Omental fat pad (tissue), 4 donors: ENCODE results near the gene PTH2R. TPM values are rescaled to one million over a fixed set of nuclear protein-coding genes. Genes with fewer than 3 reads are reported as not detected.

ENCODE experiments used
- ATAC-seq: fragments of 150-250 bp; one replicate; pipeline ENCODE4 v1.9.1; 2016; ENCODE audit warnings: mild to moderate bottlenecking, moderate library complexity; ENCODE audit not compliant: low FRiP score
- DNase-seq: peaks from one replicate; pipeline ENCODE4 v3.0.0-alpha.2; 2019; ENCODE audit warnings: low spot score
- CTCF ChIP-seq, 3 donors: fragments of 450-650 bp; IDR thresholded peaks; one replicate each; pipeline ENCODE4 v1.5.1; 2016 to 2017; ENCODE audit warnings: antibody characterized with exemption in 3 of 3, mild to moderate bottlenecking in 3 of 3, moderate library complexity in 2 of 3
- total RNA-seq, 4 donors: library from RNA; depleted of rRNA; stranded (reverse); fragments of >200 nt; gene quantifications; one replicate each; pipeline ENCODE4 v1.1.0, GENCODE V29; 2016

PTH2R gene
- total RNA-seq, 4 donors from 2014 or later: 0.28 TPM; not detected in 3

DNA sequence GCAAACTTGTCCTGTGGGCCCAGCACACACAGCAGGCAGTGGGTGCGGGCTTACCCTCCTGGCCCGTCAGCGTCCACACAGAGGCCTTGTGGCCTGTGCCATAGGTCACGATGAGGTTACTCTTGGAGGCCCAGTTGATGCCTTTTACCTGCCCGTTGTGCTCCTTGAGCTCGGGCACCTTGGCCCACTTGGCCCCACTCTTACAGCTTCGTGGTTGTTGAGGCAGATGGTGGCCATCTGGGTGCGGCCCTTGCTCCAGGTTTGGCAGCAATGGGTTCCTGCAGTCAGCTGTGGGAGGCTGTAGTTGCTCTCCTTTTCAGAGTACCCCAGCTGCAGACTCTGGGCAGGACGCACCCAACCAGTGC, 45.5 kb upstream of the PTH2R start:
- no peak for TF ChIP-seq CTCF (IDR thresholded peaks at IDR 0.05)
- no peak for DNase-seq
- ATAC-seq: no peak

DNA sequence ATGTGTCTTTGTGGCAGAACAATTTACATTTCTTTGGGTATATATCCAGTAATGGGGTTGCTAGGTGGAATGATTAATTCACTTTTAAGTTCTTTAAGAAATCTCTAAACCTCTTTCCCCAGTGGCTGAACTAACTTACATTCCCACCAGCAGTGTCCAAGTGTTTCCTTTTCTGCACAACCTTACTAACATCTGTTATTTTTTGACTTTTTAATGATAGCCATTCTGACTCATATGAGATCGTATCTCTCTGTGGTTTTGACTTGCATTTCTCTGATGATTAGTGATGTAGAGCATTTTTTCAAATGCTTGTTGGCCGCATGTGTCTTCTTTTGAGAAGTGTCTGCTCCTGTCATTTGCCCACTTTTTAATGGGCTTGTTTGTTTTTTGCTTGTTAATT, 43.1 kb upstream of the PTH2R start:
- ATAC-seq: no peak
- no peak for TF ChIP-seq CTCF (IDR thresholded peaks at IDR 0.05)
- no peak for DNase-seq

DNA sequence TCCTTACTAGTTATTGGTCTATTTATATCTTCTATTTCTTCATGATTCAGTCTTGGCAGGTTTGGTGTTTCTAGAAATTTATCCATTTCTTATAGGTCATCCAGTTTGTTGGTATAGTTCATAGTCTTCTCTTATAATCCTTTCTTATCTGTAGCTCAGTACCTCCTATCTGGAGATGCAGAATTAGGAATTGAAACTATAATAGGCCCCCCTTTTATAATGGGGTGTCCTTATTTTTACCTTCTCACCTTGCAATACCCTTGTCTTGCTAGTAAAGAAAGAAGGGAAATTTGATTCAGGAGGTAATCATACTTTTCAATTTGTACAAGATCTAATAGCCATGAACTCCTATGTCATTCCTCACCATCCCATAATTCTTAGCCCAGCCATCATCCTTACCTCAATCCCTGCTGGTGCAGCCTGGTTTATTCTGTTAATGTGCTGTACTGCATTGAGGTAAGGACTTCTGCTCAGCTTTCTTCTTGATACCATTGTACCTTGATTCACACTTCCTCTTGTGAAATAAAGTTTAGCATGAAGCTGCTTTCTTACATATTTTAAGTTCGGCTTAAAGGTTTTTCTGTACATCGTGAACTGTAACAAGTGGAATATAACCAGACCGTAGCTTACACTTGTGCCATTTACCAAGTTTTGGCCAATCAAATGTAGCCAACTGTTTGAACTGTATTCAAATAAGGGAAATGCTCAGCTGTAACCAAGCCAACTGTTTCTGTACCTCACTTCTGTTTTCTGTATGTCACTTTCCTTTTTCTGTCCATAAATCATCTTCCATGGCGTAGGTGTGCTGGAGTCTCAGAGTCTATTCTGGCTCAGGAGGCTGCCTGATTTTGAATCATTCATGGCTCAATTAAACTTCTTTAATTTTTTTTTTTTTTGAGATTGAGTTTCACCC, 40.1 kb upstream of the PTH2R start:
- TF ChIP-seq CTCF (IDR thresholded peaks at IDR 0.05): no peak
- ATAC-seq (no peak), DNase-seq (no peak)

DNA sequence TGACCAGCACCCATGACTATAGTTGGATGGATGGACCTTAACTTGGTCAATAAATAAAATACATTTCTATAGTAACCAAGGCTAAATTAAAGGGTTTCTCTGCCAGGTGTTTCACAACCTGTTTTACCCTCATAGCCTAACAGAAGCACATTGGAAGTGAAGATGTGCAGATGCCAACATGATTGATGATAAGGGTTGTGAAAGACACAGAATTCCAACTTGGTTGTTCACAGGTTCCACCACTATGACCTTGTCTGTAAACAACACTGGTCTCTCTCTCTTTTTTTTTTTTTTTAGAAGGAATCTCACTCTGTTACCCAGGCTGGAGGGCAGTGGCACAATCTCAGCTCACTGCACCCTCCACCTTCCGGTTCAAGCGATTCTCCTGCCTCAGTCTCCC, 37.5 kb upstream of the PTH2R start:
- ATAC-seq (peak; percentile 80), DNase-seq (no peak)
- no peak for TF ChIP-seq CTCF (IDR thresholded peaks at IDR 0.05)

- DNase-seq (no peak), ATAC-seq (no peak)
- no peak for TF ChIP-seq CTCF (IDR thresholded peaks at IDR 0.05)
These were observed 35.5 kb upstream of the PTH2R start for GRCh38 chr2:208370881-208371633.

DNA sequence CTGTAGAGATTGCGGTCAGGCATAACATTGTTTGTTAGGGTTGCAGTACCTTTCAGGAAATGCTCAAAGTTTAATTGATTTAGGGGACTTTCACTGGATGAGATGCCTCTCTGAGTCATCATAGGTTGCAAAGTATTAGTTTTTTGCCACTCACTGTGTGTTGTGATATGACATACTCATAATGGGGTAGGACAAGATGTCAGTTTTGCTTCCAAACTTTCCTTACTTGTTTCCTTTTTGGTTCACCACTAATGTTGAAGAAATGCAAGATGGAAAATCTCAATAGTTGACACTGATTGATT, 35.0 kb upstream of the PTH2R start:
- no peak for TF ChIP-seq CTCF (IDR thresholded peaks at IDR 0.05)
- no peak for DNase-seq
- no peak for ATAC-seq
